22Rv1 (cell line): ENCODE results near the gene STRBP.
A peak's percentile ranks its signal among the peaks of the same experiment; 100 is the strongest.

Experiments
- H3K27ac ChIP-seq: fragments of 450-650 bp; 2 replicates; pipeline ENCODE4 v1.5.1; 2017
- ZFX ChIP-seq: fragments of 450-650 bp; IDR thresholded peaks from 2 replicates; pipeline ENCODE4 v1.6.1; 2017; ENCODE audit warnings: antibody characterized with exemption, borderline replicate concordance
- TF ChIP-seq, protein P1 (sequence below): fragments of 450-650 bp; IDR thresholded peaks from 2 replicates; pipeline ENCODE4 v1.5.1; 2017; ENCODE audit warnings: mild to moderate bottlenecking

Gene STRBP

GRCh38 chr9:123268199-123268464 is 254 bp downstream of the STRBP start:
- H3K27ac ChIP-seq = peak overlapping the region; percentile 71
- TF ChIP-seq, protein P1, sequence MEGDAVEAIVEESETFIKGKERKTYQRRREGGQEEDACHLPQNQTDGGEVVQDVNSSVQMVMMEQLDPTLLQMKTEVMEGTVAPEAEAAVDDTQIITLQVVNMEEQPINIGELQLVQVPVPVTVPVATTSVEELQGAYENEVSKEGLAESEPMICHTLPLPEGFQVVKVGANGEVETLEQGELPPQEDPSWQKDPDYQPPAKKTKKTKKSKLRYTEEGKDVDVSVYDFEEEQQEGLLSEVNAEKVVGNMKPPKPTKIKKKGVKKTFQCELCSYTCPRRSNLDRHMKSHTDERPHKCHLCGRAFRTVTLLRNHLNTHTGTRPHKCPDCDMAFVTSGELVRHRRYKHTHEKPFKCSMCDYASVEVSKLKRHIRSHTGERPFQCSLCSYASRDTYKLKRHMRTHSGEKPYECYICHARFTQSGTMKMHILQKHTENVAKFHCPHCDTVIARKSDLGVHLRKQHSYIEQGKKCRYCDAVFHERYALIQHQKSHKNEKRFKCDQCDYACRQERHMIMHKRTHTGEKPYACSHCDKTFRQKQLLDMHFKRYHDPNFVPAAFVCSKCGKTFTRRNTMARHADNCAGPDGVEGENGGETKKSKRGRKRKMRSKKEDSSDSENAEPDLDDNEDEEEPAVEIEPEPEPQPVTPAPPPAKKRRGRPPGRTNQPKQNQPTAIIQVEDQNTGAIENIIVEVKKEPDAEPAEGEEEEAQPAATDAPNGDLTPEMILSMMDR = no peak
- TF ChIP-seq ZFX = no peak

DNA sequence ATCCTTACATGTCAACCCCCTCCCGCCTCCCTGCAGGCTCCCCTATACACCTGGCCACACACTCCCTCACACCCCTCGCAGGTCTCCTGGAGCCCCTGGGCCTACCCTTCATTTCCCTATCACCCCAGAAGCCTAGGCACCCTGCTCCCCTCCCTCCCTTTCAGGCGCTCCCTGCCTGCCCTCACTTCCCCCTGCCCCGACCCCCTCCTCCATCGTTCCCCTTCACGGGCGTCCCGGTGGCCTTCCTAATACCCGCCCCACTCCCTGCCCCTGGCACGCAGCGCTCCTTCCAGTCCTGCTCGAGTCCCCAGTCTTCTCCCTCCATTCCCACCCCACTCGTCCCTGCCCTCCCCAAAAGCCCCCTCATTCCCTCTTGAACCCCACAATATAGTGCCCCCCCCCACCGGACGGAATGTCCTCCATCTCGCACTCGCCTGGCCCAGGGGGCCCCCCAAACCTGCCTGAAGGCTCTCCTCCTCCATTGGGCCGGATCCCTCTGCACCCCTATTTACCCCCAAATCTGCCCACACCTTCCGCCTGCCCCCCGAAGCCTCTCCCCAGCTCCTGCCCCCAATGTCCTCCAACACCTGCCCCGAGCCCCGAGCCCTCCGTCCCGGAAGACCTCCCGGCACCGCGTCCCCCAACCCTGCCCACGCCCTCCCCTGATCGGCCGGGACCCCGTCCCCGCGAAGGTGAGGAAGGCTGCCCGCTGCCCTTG is 746 bp downstream of the STRBP start:
- TF ChIP-seq ZFX = no peak
- TF ChIP-seq, protein P1 = no peak
- peak overlapping the region; percentile 71 for H3K27ac ChIP-seq

GRCh38 chr9:123266655-123267399 is 1.6 kb downstream of the STRBP start:
- TF ChIP-seq, protein P1 = no peak
- no peak for TF ChIP-seq ZFX

GRCh38 chr9:123265833-123266232 is 2.6 kb downstream of the STRBP start:
- H3K27ac ChIP-seq = no peak overlapping the region

More at GRCh38 chr9:123266655-123267399, 1.6 kb downstream of the STRBP start:
- H3K27ac ChIP-seq = no peak overlapping the region

DNA sequence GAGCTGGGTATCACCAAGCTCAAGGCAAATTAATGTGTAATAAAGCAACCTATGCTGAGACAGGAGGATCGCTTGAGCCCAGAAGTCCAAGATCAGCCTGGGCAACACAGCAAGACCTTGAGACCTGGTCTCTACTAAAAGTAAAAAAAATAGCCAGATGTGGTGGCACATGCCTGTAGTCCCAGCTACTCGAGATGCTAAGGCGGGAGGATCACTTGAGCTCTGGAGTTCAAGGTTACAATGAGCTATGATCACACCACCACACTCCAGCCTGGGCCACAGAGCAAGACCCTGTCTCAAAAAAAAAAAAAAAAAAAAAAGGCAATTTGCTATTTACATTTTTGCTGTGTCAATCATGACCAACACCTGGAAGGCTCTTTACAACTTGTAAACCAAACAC is 5.2 kb downstream of the STRBP start:
- no peak overlapping the region for H3K27ac ChIP-seq
- no peak for TF ChIP-seq ZFX
- TF ChIP-seq, protein P1 = no peak

More at GRCh38 chr9:123265833-123266232, 2.6 kb downstream of the STRBP start:
- no peak for TF ChIP-seq ZFX
- TF ChIP-seq, protein P1 = no peak

GRCh38 chr9:123262338-123262737 is 6.0 kb downstream of the STRBP start:
- no peak for TF ChIP-seq ZFX
- TF ChIP-seq, protein P1 = no peak
- H3K27ac ChIP-seq = no peak overlapping the region
